ENCODE results near the gene IREB2. TPM values are rescaled to one million over a fixed set of nuclear protein-coding genes. Genes with fewer than 3 reads are reported as not detected.

IREB2 gene
- total RNA-seq, 5 donors from 2014 or later (not counting 1 experiment from before 2014, with no cell fraction given), result 58.7 to 71.5 (median 65.1) TPM

DNA sequence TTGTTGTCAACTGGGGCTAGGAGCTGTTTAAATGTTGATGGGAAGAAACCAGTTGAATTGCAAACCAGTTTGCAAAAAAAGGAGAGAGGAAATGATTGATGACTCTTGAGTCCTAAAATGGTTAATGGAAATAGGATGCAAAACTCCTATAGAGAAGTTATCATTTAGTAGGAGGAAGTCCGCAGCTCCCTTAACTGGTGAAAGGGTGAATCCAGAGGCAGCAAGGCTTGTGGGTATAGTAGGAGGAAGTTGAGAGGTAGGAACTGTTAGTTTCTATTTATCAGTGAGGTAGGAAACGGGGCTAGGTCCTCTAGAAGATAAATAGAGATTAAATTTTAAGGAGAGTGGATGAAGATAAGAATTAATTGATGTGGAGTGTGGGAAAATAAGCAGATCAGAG lies 15.4 kb downstream of the IREB2 start:
- peak overlapping the region in 1 of 3 donors; percentile 12 for H3K4me3 Mint-ChIP-seq
- peaks cover 82 to 88% (median 82%) of the 10 kb centered on the region in 3 donors for H3K4me1 Mint-ChIP-seq

DNA sequence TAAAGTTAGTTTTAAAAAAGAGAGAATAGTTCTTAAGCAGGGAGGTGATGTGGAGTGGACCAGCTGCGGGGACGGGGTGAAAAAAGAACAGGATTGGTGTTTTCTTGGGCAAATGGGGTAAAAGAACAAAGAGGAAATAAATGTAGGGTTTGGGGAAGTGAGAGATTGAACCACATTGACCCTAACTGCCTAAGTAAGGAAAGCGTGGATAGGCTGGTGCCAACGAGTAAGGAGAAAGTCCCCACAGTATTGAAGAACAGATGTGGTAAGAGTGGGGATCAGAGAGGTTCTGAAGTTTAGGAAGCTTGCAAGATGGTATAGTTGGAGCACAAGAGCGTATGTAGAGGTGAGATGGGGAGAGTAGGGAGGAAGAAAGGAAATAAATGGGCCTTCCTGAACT lies 17.0 kb downstream of the IREB2 start:
- Mint-ChIP-seq H3K4me3 (no peak overlapping the region), H3K9me3 (no peaks in the 10 kb centered on the region), H3K27ac (no peak overlapping the region), H3K27me3 (no peaks in the 10 kb centered on the region), H3K4me1 (peaks cover 79 to 83% (median 80%) of the 10 kb centered on the region in 3 donors), H3K36me3 (peaks cover 12% of the 10 kb centered on the region)
- Histone ChIP-seq H3K4me3 (ENCODE audit: control insufficient read depth in 1 of 2, extremely low read depth in 1 of 2, low read length in 1 of 2) (no peak overlapping the region), H3K9me3 (no peaks in the 10 kb centered on the region), H3K36me3 (ENCODE audit: control insufficient read depth in 2 of 2, extremely low read depth in 1 of 2, insufficient read depth in 1 of 2, low read length in 1 of 2) (peaks cover 0 to 8% of the 10 kb centered on the region in 2 donors), H3K27me3 (replicated peaks in 1 of 2; ENCODE audit: control insufficient read depth in 2 of 2, extremely low read depth in 1 of 2, insufficient read depth in 2 of 2, low read length in 1 of 2) (no peaks in the 10 kb centered on the region), H3K4me1 (ENCODE audit: control insufficient read depth in 1 of 2, extremely low read depth in 1 of 2, insufficient read depth in 2 of 2, low read length in 2 of 2) (peaks cover 10 to 24% of the 10 kb centered on the region in 2 experiments), H3K27ac (ENCODE audit: low read length) (no peak overlapping the region)
- WGBS (ENCODE audit: insufficient coverage), result 91% methylated on average over 5 of the region's 5 CpGs
- ATAC-seq (replicated peaks in 1 of 4) (peak in 1 of 4 experiments; percentile 40), DNase-seq (peak in 1 of 35 experiments; percentile 6)
- POLR2A ChIA-PET, result no interaction called here
- CTCF ChIA-PET, result no interaction called here

More for the DNA sequence above, 15.4 kb downstream of the IREB2 start:
- Histone ChIP-seq H3K4me1 (ENCODE audit: control insufficient read depth in 1 of 2, extremely low read depth in 1 of 2, insufficient read depth in 2 of 2, low read length in 2 of 2) (peaks cover 10 to 26% of the 10 kb centered on the region in 2 experiments), H3K4me3 (ENCODE audit: control insufficient read depth in 1 of 2, extremely low read depth in 1 of 2, low read length in 1 of 2) (no peak overlapping the region), H3K27ac (ENCODE audit: low read length) (no peak overlapping the region), H3K27me3 (replicated peaks in 1 of 2; ENCODE audit: control insufficient read depth in 2 of 2, extremely low read depth in 1 of 2, insufficient read depth in 2 of 2, low read length in 1 of 2) (no peaks in the 10 kb centered on the region), H3K9me3 (no peaks in the 10 kb centered on the region), H3K36me3 (ENCODE audit: control insufficient read depth in 2 of 2, extremely low read depth in 1 of 2, insufficient read depth in 1 of 2, low read length in 1 of 2) (peaks cover 5 to 7% of the 10 kb centered on the region in 2 donors)
- no peaks in the 10 kb centered on the region for H3K27me3 Mint-ChIP-seq
- H3K9me3 Mint-ChIP-seq, result no peaks in the 10 kb centered on the region
- WGBS (ENCODE audit: insufficient coverage), result 35% methylated on average over 2 of the region's 2 CpGs
- DNase-seq (no peak), ATAC-seq (replicated peaks in 1 of 4) (no peak)
- POLR2A ChIA-PET, result no interaction called here
- H3K36me3 Mint-ChIP-seq, result peaks cover 10% of the 10 kb centered on the region
- CTCF ChIA-PET, result no interaction called here
- peak overlapping the region; percentile 38 to 59 for H3K27ac Mint-ChIP-seq

DNA sequence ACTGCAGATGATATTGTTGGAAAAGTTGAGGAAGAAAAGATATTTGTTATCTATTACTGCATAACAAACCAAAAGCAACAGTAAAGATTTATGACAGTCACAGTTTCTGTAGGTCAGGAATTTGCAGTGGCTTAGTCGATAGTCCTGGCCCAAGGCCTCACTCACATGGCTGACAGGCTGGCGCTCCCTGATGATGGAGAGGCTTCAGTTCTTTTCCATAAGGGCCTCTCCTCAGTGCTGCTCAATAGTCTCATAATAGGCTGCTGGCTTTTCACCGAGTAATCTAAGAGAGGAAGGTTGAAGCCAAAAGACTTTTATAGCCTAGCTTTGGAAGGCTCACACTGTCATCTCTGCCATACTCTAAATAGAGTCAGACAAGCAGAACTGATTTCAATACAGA lies 17.7 kb downstream of the IREB2 start:
- Mint-ChIP-seq H3K36me3 (peaks cover 12% of the 10 kb centered on the region), H3K4me3 (no peak overlapping the region), H3K9me3 (no peaks in the 10 kb centered on the region), H3K27me3 (no peaks in the 10 kb centered on the region), H3K4me1 (peaks cover 80 to 83% (median 81%) of the 10 kb centered on the region in 3 donors), H3K27ac (peak overlapping the region in 1 of 2 donors; percentile 53)
- ChIA-PET POLR2A (no interaction called here), CTCF (no interaction called here)
- Histone ChIP-seq H3K9me3 (no peaks in the 10 kb centered on the region), H3K4me3 (ENCODE audit: control insufficient read depth in 1 of 2, extremely low read depth in 1 of 2, low read length in 1 of 2) (no peak overlapping the region), H3K27ac (ENCODE audit: low read length) (no peak overlapping the region), H3K36me3 (ENCODE audit: control insufficient read depth in 2 of 2, extremely low read depth in 1 of 2, insufficient read depth in 1 of 2, low read length in 1 of 2) (peaks cover 0 to 8% of the 10 kb centered on the region in 2 donors), H3K27me3 (replicated peaks in 1 of 2; ENCODE audit: control insufficient read depth in 2 of 2, extremely low read depth in 1 of 2, insufficient read depth in 2 of 2, low read length in 1 of 2) (no peaks in the 10 kb centered on the region), H3K4me1 (ENCODE audit: control insufficient read depth in 1 of 2, extremely low read depth in 1 of 2, insufficient read depth in 2 of 2, low read length in 2 of 2) (peaks cover 7 to 24% of the 10 kb centered on the region in 2 experiments)
- DNase-seq (no peak), ATAC-seq (replicated peaks in 1 of 4) (no peak)
- no CpG with 5 or more reads among the region's 3 CpGs for WGBS (ENCODE audit: insufficient coverage)

DNA sequence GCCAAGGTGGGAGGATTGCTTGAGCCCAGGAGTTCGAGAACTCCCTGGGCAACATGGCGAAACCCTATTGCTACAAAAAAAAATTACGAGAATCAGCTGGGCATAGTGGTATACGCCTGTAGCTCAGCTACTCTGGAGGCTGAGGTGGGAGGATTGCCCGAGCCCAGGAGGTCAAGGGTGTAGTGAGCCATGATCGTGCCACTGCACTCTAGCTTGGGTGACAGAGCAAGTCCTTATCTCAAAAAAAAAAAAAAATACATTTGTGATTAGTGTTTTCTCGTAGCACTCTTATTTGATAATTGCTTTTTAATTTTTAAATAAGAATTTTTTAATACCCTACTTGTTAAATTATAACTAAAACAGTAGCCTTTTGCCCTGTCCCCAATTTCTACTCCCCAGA lies 18.4 kb downstream of the IREB2 start:
- POLR2A ChIA-PET, result no interaction called here
- no peaks in the 10 kb centered on the region for H3K9me3 ChIP-seq

DNA sequence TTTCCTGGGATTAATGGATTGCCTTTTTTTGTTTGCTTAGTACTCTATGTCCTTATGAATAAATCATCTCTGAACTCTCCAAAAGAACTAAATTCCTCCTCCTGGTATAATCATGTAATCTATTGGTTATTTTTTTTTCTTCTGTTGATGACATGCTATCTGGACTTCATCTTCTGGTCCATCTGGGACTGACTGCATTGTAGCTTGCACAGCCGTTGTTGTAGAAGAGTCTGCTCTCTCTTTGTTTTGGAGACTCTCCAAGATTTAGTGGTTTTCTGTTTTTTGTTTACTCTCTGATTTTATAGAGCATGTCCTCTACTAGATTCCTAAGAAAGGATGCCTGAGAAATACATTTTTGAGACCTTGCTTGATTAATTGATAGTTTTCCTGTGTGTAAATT lies 19.1 kb downstream of the IREB2 start:
- ATAC-seq (replicated peaks in 1 of 4) (no peak), DNase-seq (no peak)
- Mint-ChIP-seq H3K9me3 (no peaks in the 10 kb centered on the region), H3K27ac (peak overlapping the region; percentile 49 to 70), H3K4me1 (peaks cover 85 to 92% (median 87%) of the 10 kb centered on the region in 3 donors), H3K36me3 (peaks cover 12% of the 10 kb centered on the region), H3K4me3 (peak overlapping the region in 2 of 3 donors; percentile 2 to 22), H3K27me3 (no peaks in the 10 kb centered on the region)
- Histone ChIP-seq H3K9me3 (no peaks in the 10 kb centered on the region), H3K36me3 (ENCODE audit: control insufficient read depth in 2 of 2, extremely low read depth in 1 of 2, insufficient read depth in 1 of 2, low read length in 1 of 2) (peaks cover 0 to 8% of the 10 kb centered on the region in 2 donors), H3K27ac (ENCODE audit: low read length) (no peak overlapping the region), H3K4me3 (ENCODE audit: control insufficient read depth in 1 of 2, extremely low read depth in 1 of 2, low read length in 1 of 2) (no peak overlapping the region), H3K4me1 (ENCODE audit: control insufficient read depth in 1 of 2, extremely low read depth in 1 of 2, insufficient read depth in 2 of 2, low read length in 2 of 2) (peaks cover 20% of the 10 kb centered on the region in 2 experiments), H3K27me3 (replicated peaks in 1 of 2; ENCODE audit: control insufficient read depth in 2 of 2, extremely low read depth in 1 of 2, insufficient read depth in 2 of 2, low read length in 1 of 2) (no peaks in the 10 kb centered on the region)
- no CpG with 5 or more reads among the region's 1 CpG for WGBS (ENCODE audit: insufficient coverage)
- ChIA-PET CTCF (no interaction called here), POLR2A (no interaction called here)

More for the DNA sequence above, 18.4 kb downstream of the IREB2 start:
- 98% methylated on average over 5 of the region's 7 CpGs for WGBS (ENCODE audit: insufficient coverage)
- Histone ChIP-seq H3K27me3 (replicated peaks in 1 of 2; ENCODE audit: control insufficient read depth in 2 of 2, extremely low read depth in 1 of 2, insufficient read depth in 2 of 2, low read length in 1 of 2) (no peaks in the 10 kb centered on the region), H3K4me3 (ENCODE audit: control insufficient read depth in 1 of 2, extremely low read depth in 1 of 2, low read length in 1 of 2) (no peak overlapping the region), H3K27ac (ENCODE audit: low read length) (no peak overlapping the region), H3K36me3 (ENCODE audit: control insufficient read depth in 2 of 2, extremely low read depth in 1 of 2, insufficient read depth in 1 of 2, low read length in 1 of 2) (peaks cover 0 to 8% of the 10 kb centered on the region in 2 donors), H3K4me1 (ENCODE audit: control insufficient read depth in 1 of 2, extremely low read depth in 1 of 2, insufficient read depth in 2 of 2, low read length in 2 of 2) (peaks cover 13 to 24% of the 10 kb centered on the region in 2 experiments)
- H3K27me3 Mint-ChIP-seq, result no peaks in the 10 kb centered on the region
- ATAC-seq (replicated peaks in 1 of 4) (no peak), DNase-seq (no peak)
- H3K9me3 Mint-ChIP-seq, result no peaks in the 10 kb centered on the region
- H3K36me3 Mint-ChIP-seq, result peaks cover 12% of the 10 kb centered on the region
- H3K4me1 Mint-ChIP-seq, result peaks cover 87 to 90% (median 87%) of the 10 kb centered on the region in 3 donors
- CTCF ChIA-PET, result no interaction called here
- H3K4me3 Mint-ChIP-seq, result peak overlapping the region in 1 of 3 donors; percentile 2
- peak overlapping the region in 1 of 2 donors; percentile 70 for H3K27ac Mint-ChIP-seq

DNA sequence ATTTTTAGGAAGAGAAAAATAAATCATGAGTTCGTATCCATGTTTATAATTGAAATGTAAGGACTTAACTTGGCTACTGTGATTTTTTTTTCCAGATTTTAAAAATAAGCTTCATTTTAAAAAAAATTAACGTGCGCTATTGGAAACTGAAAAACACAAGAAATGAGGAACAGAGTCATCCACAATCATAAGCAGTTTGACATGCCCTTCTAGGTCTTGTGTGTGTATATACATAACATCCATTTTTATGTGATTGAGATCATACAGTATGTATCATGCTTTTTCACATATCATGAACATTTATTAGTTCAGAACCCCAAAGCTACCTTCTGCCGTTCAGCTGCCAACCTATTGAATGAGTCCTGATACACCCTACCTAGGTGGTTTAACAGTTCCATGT lies 22.7 kb downstream of the IREB2 start:
- H3K27me3 Mint-ChIP-seq, result no peaks in the 10 kb centered on the region
- WGBS (ENCODE audit: insufficient coverage), result 86% methylated on average over 1 of the region's 4 CpGs
- H3K27ac Mint-ChIP-seq, result peak overlapping the region; percentile 53 to 58
- Histone ChIP-seq H3K27ac (ENCODE audit: low read length) (peak overlapping the region; percentile 52), H3K9me3 (no peaks in the 10 kb centered on the region), H3K27me3 (replicated peaks in 1 of 2; ENCODE audit: control insufficient read depth in 2 of 2, extremely low read depth in 1 of 2, insufficient read depth in 2 of 2, low read length in 1 of 2) (no peaks in the 10 kb centered on the region), H3K4me3 (ENCODE audit: control insufficient read depth in 1 of 2, extremely low read depth in 1 of 2, low read length in 1 of 2) (no peak overlapping the region), H3K36me3 (ENCODE audit: control insufficient read depth in 2 of 2, extremely low read depth in 1 of 2, insufficient read depth in 1 of 2, low read length in 1 of 2) (peaks cover 0 to 33% of the 10 kb centered on the region in 2 donors), H3K4me1 (ENCODE audit: control insufficient read depth in 1 of 2, extremely low read depth in 1 of 2, insufficient read depth in 2 of 2, low read length in 2 of 2) (peaks cover 7 to 12% of the 10 kb centered on the region in 2 experiments)
- peaks cover 57 to 63% (median 59%) of the 10 kb centered on the region in 3 donors for H3K4me1 Mint-ChIP-seq
- POLR2A ChIA-PET, result interaction anchor here in 1 of 2 donors (1.1 kb wide), 1 partner anchor 351 kb away, joined by 3 read pairs; no protein-coding TSS in a partner anchor
- peak overlapping the region in 1 of 3 donors; percentile 8 for H3K4me3 Mint-ChIP-seq
- H3K9me3 Mint-ChIP-seq, result no peaks in the 10 kb centered on the region
- peaks cover 27% of the 10 kb centered on the region for H3K36me3 Mint-ChIP-seq
- ATAC-seq (replicated peaks in 1 of 4) (no peak), DNase-seq (no peak)
- CTCF ChIA-PET, result no interaction called here

All from T-cell (primary cell).